Kidney epithelial cell (primary cell): ENCODE results near the gene NCF2. TPM values are rescaled to one million over a fixed set of nuclear protein-coding genes. Genes with fewer than 3 reads are reported as not detected.
A peak's percentile ranks its signal among the peaks of the same experiment; 100 is the strongest.

Source experiments
- DNase-seq: peaks from one replicate; pipeline ENCODE4 v3.0.0-alpha.2; 2010; ENCODE audit warnings: low read depth
- H3K27me3 ChIP-seq: 2 replicates; pipeline ENCODE4 v1.6.0; 2011; ENCODE audit warnings: low read length; ENCODE audit not compliant: control insufficient read depth, insufficient read depth
- H3K36me3 ChIP-seq: 2 replicates; pipeline ENCODE4 v1.5.1; 2011; ENCODE audit warnings: low read length; ENCODE audit not compliant: control insufficient read depth, insufficient read depth
- H3K4me3 ChIP-seq: 2 replicates; pipeline ENCODE4 v1.5.1; 2011; ENCODE audit warnings: low read depth, mild to moderate bottlenecking, control low read depth, low read length
- CTCF ChIP-seq: IDR thresholded peaks from 2 replicates; pipeline ENCODE4 v1.5.1; 2011; ENCODE audit warnings: mild to moderate bottlenecking, moderate library complexity, low read length, control low read depth, inconsistent platforms; ENCODE audit not compliant: insufficient read depth, poor library complexity, severe bottlenecking
- total RNA-seq: library from RNA; depleted of rRNA; stranded (reverse); fragments of >200 nt; gene quantifications from 2 replicates; pipeline ENCODE4 v1.2.3, GENCODE V29; 2015

The NCF2 gene
- total RNA-seq, 1 donor from 2014 or later: 62.5 TPM

- no peak for DNase-seq
- Histone ChIP-seq H3K36me3 (no peaks in the 10 kb centered on the region), H3K4me3 (no peak overlapping the region), H3K27me3 (no peaks in the 10 kb centered on the region)
- peak; percentile 77 for TF ChIP-seq CTCF
Measured at GRCh38 chr1:183543619-183544204, 46.5 kb downstream of the NCF2 start.

- H3K27me3 ChIP-seq: no peaks in the 10 kb centered on the region
- H3K4me3 ChIP-seq: no peak overlapping the region
- H3K36me3 ChIP-seq: no peaks in the 10 kb centered on the region
- no peak for TF ChIP-seq CTCF
- DNase-seq: no peak
Measured at GRCh38 chr1:183537405-183537804, 52.9 kb downstream of the NCF2 start.

- TF ChIP-seq CTCF: no peak
- DNase-seq: no peak
- H3K4me3 ChIP-seq: no peak overlapping the region
- H3K36me3 ChIP-seq: no peaks in the 10 kb centered on the region
- no peaks in the 10 kb centered on the region for H3K27me3 ChIP-seq
Measured at GRCh38 chr1:183533617-183534174, 56.6 kb downstream of the NCF2 start.

GRCh38 chr1:183528577-183528976 lies 61.7 kb downstream of the NCF2 start:
- DNase-seq: no peak
- Histone ChIP-seq H3K27me3 (no peaks in the 10 kb centered on the region), H3K36me3 (no peaks in the 10 kb centered on the region), H3K4me3 (no peak overlapping the region)
- no peak for TF ChIP-seq CTCF

GRCh38 chr1:183522104-183522503 lies 68.2 kb downstream of the NCF2 start:
- Histone ChIP-seq H3K4me3 (no peak overlapping the region), H3K27me3 (no peaks in the 10 kb centered on the region), H3K36me3 (no peaks in the 10 kb centered on the region)
- no peak for TF ChIP-seq CTCF
- DNase-seq: no peak

GRCh38 chr1:183520379-183520778 lies 69.9 kb downstream of the NCF2 start:
- no peaks in the 10 kb centered on the region for H3K27me3 ChIP-seq
- no peak for DNase-seq
- no peak overlapping the region for H3K4me3 ChIP-seq
- H3K36me3 ChIP-seq: no peaks in the 10 kb centered on the region
- TF ChIP-seq CTCF: no peak
